Stimulated activated naive CD8-positive, alpha-beta T cell treated with anti-CD3 and anti-CD28 coated beads, Interleukin-15, Interleukin-2, amounts not matched to agents 100 ng/mL and 50 ng/mL, for 24 hours (primary cell): ENCODE measurements around the gene CSNK1D.

ENCODE experiments used
- H3K27ac Mint-ChIP-seq: one replicate; pipeline ENCODE4 v1.8.0; 2021; ENCODE audit warnings: mild to moderate bottlenecking, mixed read lengths
- H3K27me3 Mint-ChIP-seq: one replicate; pipeline ENCODE4 v1.8.0; 2021; ENCODE audit warnings: mixed read lengths
- H3K36me3 Mint-ChIP-seq: one replicate; pipeline ENCODE4 v1.8.0; 2021; ENCODE audit warnings: low read depth, mixed read lengths
- H3K4me1 Mint-ChIP-seq: one replicate; pipeline ENCODE4 v1.8.0; 2021; ENCODE audit warnings: low read depth, mixed read lengths
- H3K4me3 Mint-ChIP-seq: one replicate; pipeline ENCODE4 v1.8.0; 2021; ENCODE audit warnings: mild to moderate bottlenecking, mixed read lengths
- H3K9me3 Mint-ChIP-seq: one replicate; pipeline ENCODE4 v1.8.0; 2021; ENCODE audit warnings: mixed read lengths

The CSNK1D gene

DNA sequence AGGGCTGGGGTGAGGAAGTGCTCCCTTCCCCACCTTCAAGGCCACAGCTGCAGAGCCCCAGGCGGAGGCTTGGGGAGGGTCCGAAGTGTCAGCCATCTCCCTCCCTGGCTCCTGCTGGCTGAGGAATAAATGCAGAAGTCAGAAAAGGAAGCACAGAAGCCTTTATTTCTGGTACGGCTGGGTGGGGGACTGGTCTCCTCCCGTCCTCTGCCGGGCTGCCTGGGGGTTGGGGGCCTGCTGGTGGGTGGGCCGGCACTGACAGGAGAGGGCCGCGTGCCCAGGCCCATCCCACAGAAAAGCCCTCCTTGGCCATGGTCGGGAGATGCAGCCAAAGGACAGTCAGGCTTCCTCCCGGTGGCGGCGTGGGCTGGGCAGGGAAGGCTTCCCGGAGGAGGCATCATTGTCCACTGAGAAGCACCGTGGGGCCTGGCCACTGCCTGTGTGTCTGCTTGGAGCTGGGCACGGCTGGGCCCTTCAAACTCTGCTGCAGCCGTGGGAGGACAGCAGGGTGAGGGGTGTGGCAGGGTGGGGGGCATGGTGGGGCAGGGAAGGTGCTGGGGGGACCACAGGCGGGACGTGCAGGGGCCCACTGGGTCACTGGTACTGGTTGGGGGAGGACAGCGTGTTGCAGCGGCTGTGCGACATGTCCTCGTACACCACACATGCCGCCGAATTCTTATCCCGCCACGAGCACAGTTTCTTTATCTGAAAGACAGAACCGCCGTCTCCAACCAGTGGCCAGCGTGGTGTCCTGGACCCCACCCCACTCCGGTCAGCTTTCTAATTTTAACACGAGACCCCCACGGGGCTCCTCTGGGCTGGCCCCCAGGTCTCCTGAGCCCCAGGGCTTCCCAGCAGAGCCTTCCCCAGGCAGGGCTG is 41.5 kb upstream of the CSNK1D start:
- Mint-ChIP-seq H3K27ac (peak overlapping the region; percentile 99), H3K9me3 (no peaks in the 10 kb centered on the region), H3K27me3 (no peaks in the 10 kb centered on the region), H3K4me1 (peaks cover 22% of the 10 kb centered on the region), H3K4me3 (no peak overlapping the region), H3K36me3 (peaks cover 19% of the 10 kb centered on the region)

DNA sequence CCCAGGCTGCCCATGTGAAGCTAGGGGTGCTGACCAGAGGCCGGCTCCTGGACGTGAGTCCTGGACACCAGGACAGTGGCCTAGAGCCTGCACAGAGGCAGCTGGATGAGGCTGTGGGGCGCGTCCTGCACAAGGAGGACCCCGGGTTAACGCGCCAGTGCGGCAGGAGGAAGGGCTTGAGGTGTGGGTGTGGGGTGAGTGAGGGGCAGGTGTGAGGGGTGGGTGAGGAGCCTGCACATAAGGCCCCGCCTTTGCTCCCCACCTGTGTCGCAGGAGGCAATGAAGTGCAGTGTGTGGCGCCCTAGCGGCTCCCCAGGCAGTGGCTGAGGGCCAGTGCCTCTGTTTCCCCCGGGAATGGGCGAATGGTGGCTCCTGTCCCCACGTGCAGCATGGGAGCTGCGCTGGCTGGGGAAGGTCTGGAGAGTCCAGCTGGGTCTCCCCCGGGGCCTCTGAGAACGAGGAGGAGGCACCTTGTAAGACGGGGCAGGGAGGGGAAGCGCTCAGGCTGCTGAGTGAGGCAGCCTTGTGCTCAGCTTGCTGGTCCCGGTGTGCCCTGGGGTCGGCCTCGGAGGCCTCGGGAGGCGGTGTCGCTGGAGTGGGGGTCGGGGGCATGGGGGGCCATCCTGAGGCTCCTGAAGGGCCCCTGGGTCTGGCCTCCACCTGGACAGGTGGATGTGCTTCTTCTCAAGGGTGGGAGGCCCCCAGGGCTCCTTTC is 40.7 kb upstream of the CSNK1D start:
- Mint-ChIP-seq H3K36me3 (peaks cover 19% of the 10 kb centered on the region), H3K27me3 (no peaks in the 10 kb centered on the region), H3K9me3 (no peaks in the 10 kb centered on the region), H3K4me3 (no peak overlapping the region), H3K27ac (peak overlapping the region; percentile 79), H3K4me1 (peaks cover 22% of the 10 kb centered on the region)

DNA sequence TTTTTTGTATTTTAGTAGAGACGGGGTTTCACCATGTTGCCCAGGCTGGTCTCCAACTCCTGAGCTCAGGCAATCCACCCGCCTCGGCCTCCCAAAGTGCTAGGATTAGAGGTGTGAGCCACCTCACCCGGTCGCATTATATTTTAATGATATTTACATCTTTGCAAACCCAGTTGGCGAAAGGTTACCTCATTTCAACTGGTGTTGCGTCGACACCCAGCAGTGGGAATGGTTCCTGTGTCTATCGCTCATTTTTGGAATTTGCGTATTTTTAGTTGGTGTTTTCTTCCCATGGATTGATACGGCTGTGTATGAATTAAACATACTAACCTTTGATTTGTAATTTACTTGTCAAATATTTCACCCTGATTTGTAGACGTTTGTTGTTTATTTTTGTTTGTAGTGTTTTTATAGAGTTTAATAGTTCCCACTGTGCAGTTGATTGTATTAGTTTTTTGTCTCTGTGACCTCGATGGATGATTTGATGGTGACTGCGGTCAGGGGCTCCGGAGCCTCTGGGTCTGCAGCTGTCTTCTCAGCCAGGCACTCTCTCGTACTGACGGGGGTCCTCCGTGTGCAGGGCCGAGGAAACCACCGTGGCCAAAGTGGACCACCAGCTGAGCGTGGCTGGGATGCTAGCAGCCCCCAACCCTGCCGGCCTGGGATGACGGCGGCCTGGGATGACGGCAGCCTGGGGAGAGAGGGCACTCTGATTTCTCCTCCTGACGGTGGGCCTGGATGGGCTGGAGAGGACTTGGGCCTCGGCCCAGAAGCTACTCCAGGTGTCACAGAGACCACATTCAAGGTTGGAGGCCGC is 39.9 kb upstream of the CSNK1D start:
- Mint-ChIP-seq H3K4me1 (peaks cover 25% of the 10 kb centered on the region), H3K36me3 (peaks cover 19% of the 10 kb centered on the region), H3K4me3 (peak overlapping the region; percentile 8), H3K27ac (peak overlapping the region; percentile 79), H3K9me3 (no peaks in the 10 kb centered on the region), H3K27me3 (no peaks in the 10 kb centered on the region)

DNA sequence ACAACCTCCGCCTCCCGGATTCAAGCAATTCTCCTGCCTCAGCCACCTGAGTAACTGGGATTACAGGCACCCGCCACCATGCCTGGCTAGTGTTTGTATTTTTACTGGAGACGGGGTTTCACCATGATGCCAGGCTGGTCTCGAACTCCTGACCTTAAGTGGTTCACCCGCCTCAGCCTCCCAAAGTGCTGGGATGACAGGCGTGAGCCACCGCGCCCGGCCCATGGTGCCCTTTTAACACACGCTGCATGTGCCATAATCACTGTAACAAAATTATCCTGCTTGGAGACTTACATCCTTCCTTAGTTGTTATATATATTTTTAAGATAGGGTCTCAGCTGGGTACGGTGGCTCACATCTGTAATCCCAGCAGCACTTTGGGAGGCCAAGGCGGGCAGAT is 38.5 kb upstream of the CSNK1D start:
- Mint-ChIP-seq H3K36me3 (peaks cover 19% of the 10 kb centered on the region), H3K9me3 (no peaks in the 10 kb centered on the region), H3K27ac (no peak overlapping the region), H3K4me3 (no peak overlapping the region), H3K27me3 (no peaks in the 10 kb centered on the region), H3K4me1 (peaks cover 27% of the 10 kb centered on the region)

DNA sequence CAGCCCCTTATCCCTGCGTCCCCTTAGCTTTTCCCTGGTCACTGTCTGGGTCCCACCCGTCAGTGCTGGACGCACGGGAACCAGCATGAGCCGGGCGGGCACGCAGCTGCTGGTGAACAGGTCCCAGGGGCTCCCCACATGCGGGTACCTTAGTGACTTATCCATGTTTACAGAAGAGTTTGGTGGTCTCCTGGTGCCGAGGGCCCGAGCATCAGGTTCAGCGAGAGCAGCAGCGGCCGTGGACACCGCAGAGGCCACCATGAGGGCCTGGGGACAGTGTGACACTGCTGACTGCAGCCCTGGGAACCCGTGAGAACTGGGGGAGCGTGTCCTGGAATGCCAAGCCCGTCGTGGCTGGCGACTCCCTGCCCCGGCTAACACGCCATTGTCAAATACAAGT is 37.4 kb upstream of the CSNK1D start:
- Mint-ChIP-seq H3K4me3 (no peak overlapping the region), H3K27ac (no peak overlapping the region), H3K4me1 (peaks cover 35% of the 10 kb centered on the region), H3K36me3 (peaks cover 16% of the 10 kb centered on the region), H3K27me3 (no peaks in the 10 kb centered on the region), H3K9me3 (no peaks in the 10 kb centered on the region)

DNA sequence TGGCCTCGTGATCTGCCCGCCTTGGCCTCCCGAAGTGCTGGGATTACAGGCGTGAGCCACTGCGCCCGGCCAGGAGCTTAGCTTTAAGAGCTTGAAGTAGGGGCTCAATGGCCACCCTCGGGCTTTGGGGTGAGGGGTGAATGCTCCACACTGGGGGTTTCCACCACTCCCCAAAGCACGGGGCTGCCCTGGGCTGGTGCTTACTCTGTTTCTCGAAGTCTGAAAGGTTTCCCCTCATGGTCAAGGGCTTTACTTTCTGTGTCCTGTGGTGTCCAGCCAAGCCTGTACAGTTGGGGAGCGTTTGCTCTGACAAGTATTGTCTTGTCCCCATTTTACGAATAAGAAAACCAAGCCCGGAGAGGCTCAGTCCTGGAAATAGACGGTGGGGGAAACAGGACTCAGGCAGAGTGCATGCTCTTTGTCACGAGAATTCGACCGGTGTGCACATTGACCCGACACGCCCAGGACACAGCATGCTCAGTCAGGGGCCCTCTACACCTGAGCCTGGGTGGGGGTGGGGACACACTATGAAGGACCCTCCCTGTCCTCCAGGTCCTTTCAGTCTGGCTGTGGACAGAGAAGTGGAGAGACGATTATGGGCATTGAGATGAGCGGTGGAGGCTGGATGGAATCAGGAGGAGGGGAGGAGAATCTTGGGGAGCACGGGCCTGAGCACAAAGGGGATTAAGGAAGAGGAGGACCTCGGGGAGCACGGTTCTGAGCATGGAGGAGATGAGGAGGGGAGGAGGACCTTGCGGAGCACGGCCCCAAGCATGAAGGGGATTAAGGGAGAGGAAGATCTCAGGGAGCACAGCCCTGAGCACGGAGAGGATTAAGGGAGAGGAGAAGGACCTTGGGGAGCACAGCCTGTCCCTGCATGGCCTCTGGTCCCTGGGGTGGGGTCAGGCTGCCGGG is 36.4 kb upstream of the CSNK1D start:
- Mint-ChIP-seq H3K27ac (peak overlapping the region; percentile 65), H3K4me3 (no peak overlapping the region), H3K4me1 (peaks cover 38% of the 10 kb centered on the region), H3K27me3 (no peaks in the 10 kb centered on the region), H3K9me3 (no peaks in the 10 kb centered on the region), H3K36me3 (peaks cover 10% of the 10 kb centered on the region)

DNA sequence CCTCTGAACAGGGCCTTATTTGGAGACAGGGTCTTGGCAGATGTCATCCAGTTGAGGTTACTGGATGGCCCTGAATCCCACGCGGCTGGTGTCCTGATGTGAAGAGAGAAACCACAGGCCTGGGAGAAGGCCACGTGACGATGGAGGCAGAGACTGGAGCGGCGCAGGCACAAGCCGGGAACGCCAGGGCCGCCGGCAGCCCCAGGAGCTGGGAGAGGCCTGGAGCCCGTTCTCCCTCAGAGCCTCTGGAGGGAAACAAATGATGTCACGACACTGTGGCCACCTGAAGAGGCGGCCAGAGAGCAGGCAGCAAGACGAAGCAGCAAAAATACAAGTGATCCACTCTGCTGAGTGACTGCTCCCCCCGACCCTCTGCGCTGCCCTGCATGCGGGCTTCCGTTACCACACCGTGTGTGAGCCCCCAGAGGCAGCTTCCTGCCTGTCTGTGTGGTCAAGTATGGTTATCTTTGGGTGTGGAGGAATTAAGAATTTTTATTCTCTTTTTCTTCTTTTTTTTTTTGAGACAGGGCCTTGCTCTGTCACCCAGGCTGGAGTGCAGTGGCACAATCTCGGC is 32.3 kb upstream of the CSNK1D start:
- Mint-ChIP-seq H3K9me3 (no peaks in the 10 kb centered on the region), H3K36me3 (no peaks in the 10 kb centered on the region), H3K4me3 (peak overlapping the region; percentile 38), H3K4me1 (peaks cover 67% of the 10 kb centered on the region), H3K27me3 (no peaks in the 10 kb centered on the region), H3K27ac (peak overlapping the region; percentile 85)

DNA sequence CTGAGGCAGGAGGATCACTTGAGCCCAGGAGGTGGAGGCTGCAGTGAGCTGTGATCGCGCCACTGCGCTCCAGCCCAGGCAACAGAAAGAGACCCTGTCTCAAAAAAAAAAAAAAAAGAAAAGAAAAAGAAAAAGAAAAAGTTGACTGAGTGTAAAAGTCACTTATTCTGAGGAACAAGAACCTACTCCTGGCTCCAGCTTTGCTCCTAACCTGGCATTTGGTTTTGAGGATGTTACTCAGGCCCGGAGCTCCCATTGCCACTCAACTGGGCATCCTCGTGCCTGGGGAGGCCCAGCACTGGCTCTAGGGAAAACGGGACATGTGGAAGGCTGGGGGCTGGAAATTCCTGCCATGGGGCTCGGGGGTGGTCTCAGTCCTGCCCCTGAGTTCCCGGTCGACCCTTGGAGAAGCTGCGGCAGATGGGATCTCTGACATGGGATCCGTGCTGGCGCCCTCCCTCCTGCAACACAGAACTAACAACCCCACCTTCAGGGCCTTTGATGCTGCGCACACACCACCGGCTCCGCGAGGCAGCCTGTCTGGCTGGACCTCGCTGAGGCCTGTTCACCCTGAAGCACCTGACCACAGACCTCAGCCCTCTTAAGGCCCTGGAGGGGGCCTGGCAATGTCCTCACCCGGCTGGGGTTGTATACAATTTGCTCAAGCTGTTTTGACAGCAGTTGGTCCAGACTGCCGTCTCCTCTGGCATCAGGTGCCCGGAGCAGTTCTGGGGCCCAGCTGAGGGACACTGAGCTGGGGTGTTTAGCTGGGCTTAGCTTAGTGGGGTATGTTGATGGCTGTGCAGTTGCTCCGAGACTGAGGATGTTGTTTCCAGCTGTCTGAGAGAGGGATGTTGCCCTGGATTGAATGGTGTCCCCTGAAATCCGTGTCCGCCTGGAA is 31.6 kb upstream of the CSNK1D start:
- Mint-ChIP-seq H3K27me3 (no peaks in the 10 kb centered on the region), H3K27ac (peak overlapping the region; percentile 85), H3K36me3 (no peaks in the 10 kb centered on the region), H3K4me1 (peaks cover 75% of the 10 kb centered on the region), H3K9me3 (no peaks in the 10 kb centered on the region), H3K4me3 (peak overlapping the region; percentile 38)

DNA sequence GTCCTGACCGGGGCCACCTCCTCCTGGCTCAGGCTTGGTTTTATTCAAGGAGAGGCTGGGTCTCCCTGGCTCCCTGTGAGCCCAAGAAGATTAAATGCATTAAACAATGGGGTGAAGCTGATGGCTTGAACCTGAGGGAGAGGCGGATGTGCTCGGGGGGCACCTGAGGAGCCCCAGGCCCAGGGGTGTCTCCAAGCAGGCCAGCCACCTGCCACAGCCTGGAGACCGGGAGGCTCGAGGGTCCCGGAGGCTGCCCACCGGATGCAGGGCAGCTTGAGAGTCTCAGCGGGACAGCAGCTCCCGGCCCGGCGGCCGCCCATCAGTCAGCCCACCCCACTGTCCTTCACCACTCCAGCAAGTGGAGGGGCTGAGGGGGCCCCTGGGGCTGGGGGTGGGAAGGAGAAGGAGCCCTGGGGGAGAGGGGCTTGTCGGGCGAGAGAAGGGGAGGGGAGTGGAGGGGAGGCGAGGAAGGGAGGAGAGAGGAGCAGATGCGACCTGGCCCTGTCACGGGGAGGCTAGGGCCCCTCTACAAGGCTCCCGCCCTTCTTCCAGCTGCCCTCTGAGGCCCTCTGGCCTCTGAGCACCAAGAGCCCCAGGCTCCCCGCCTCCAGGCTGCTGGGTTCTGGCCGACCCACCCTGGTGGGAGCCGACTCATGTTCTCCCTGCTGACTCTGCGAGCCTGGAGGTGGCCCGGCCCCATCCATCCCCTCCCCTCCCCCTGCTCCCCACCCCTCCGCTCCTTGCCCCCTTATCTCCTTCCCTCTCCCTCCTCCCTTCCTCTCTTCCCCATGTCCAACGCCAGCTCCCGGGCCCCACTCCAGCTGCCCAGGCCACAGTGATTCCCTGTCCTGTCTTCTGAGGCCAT is 30.7 kb upstream of the CSNK1D start:
- H3K9me3 Mint-ChIP-seq: no peaks in the 10 kb centered on the region
- H3K27me3 Mint-ChIP-seq: no peaks in the 10 kb centered on the region
- H3K4me1 Mint-ChIP-seq: peaks cover 84% of the 10 kb centered on the region
- H3K27ac Mint-ChIP-seq: peak overlapping the region; percentile 85
- no peak overlapping the region for H3K4me3 Mint-ChIP-seq
- H3K36me3 Mint-ChIP-seq: no peaks in the 10 kb centered on the region

DNA sequence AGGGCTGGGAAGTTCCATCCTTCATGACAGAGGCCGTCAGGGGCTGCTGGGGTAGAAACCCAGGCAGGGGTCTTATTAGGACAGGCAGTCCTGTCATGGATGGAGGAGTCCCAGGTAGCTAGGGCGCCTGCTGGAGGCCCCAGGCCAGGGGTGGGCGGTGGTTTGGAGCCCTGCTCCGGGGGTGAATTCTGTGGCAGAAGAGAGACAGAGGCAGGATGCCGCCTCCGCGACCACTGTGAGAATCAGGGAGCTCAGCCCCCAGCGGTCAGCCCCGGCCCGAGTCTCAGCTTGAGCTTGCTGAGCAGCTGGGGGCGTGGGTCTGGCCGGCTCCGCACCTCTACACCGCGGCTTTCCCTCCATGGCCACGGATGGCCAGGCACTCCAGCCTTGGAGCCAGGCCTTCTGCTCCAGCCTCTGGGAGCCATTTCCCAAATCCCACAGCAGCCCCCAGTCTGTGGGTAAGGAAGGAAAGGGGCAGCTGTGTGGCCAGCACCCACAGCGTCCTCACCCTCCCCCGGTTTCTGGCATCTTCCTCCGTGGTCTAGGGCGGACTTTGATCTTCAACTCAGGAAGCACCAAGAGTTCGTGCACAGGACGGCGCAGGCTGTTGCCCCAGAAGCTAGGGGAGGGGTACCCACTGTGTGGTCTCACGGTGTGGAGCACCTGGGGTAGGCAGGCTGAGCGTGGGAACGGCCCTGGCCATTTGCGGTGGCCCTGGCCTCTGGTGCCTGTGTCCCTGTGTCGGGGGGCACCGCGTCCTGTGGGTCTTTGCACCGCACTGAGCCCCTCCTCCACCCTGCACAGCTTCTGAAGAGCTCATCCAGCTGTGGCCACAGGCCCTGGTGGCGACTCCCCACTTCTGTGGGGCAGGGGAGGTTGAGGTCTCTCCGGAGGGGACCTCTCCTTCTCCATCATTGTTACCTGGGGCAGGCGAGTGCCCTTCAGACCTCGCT is 29.8 kb upstream of the CSNK1D start:
- H3K27me3 Mint-ChIP-seq: no peaks in the 10 kb centered on the region
- peak overlapping the region; percentile 79 for H3K4me3 Mint-ChIP-seq
- peaks cover 89% of the 10 kb centered on the region for H3K4me1 Mint-ChIP-seq
- H3K27ac Mint-ChIP-seq: peak overlapping the region; percentile 65
- no peaks in the 10 kb centered on the region for H3K9me3 Mint-ChIP-seq
- H3K36me3 Mint-ChIP-seq: no peaks in the 10 kb centered on the region

DNA sequence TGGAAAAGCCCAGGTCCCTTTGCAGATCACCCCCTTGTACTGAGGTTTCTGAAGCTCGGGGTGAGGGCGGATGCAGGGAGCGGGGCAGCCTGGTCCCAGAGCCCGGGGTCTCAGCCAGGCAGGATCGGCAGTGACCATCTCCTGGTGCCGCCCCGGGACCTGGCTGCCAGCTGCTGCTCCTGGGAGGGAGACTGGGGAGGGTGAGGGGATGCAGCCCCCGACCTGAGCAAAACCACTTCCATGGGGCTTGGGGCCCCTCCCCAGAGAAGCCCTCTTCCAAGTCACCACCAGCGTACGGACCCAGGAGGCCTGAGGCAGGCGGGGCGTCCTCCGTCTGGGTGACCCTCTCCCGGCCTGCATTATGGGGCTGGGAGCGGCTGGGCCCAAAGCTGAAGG is 29.1 kb upstream of the CSNK1D start:
- H3K27me3 Mint-ChIP-seq: no peaks in the 10 kb centered on the region

More for the DNA sequence above, 29.1 kb upstream of the CSNK1D start:
- H3K4me3 Mint-ChIP-seq: peak overlapping the region; percentile 79
- H3K27ac Mint-ChIP-seq: peak overlapping the region; percentile 93
- peaks cover 92% of the 10 kb centered on the region for H3K4me1 Mint-ChIP-seq
- no peaks in the 10 kb centered on the region for H3K36me3 Mint-ChIP-seq
- no peaks in the 10 kb centered on the region for H3K9me3 Mint-ChIP-seq
